ENCODE measurements around the gene COLGALT1.

DNA sequence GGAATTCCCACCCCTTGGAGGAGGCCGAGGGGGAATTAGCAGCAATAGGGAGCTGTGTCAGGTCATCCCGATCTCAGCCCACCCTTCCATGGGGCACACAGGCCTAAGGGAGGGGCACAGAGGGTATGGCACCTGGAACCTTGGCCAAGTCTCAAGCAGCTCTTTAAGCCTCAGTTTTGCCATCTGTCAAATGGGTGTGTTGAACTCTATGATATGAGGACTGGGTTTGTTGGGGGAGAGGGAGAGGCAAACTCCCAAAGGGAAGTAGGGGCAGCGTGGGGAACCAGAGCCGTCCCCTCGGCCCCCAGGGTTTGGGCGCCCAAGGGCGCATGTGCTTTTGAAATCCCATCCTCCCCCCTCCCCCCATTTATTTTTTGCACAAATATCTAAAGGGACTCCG lies 49.7 kb downstream of the COLGALT1 start:
- TF ChIP-seq, protein P1, sequence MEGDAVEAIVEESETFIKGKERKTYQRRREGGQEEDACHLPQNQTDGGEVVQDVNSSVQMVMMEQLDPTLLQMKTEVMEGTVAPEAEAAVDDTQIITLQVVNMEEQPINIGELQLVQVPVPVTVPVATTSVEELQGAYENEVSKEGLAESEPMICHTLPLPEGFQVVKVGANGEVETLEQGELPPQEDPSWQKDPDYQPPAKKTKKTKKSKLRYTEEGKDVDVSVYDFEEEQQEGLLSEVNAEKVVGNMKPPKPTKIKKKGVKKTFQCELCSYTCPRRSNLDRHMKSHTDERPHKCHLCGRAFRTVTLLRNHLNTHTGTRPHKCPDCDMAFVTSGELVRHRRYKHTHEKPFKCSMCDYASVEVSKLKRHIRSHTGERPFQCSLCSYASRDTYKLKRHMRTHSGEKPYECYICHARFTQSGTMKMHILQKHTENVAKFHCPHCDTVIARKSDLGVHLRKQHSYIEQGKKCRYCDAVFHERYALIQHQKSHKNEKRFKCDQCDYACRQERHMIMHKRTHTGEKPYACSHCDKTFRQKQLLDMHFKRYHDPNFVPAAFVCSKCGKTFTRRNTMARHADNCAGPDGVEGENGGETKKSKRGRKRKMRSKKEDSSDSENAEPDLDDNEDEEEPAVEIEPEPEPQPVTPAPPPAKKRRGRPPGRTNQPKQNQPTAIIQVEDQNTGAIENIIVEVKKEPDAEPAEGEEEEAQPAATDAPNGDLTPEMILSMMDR (IDR thresholded peaks at IDR 0.05 in 2 of 3, conservative IDR thresholded peaks at IDR 0.05 in 1 of 3; ENCODE audit: control insufficient read depth in 2 of 3, extremely low read depth in 1 of 3, insufficient read depth in 1 of 3, low read depth in 3 of 3, low read length in 3 of 3), result no peak
- no peak for TF ChIP-seq RFX5 (IDR thresholded peaks at IDR 0.05; ENCODE audit: low read depth, low read length)
- no peak for TF ChIP-seq EGR1 (IDR thresholded peaks at IDR 0.05; ENCODE audit: borderline replicate concordance in 1 of 2, low read depth in 2 of 2, low read length in 2 of 2)
- TF ChIP-seq MXI1 (IDR thresholded peaks at IDR 0.05; ENCODE audit: low read depth, low read length), result no peak
- TF ChIP-seq, protein P2, sequence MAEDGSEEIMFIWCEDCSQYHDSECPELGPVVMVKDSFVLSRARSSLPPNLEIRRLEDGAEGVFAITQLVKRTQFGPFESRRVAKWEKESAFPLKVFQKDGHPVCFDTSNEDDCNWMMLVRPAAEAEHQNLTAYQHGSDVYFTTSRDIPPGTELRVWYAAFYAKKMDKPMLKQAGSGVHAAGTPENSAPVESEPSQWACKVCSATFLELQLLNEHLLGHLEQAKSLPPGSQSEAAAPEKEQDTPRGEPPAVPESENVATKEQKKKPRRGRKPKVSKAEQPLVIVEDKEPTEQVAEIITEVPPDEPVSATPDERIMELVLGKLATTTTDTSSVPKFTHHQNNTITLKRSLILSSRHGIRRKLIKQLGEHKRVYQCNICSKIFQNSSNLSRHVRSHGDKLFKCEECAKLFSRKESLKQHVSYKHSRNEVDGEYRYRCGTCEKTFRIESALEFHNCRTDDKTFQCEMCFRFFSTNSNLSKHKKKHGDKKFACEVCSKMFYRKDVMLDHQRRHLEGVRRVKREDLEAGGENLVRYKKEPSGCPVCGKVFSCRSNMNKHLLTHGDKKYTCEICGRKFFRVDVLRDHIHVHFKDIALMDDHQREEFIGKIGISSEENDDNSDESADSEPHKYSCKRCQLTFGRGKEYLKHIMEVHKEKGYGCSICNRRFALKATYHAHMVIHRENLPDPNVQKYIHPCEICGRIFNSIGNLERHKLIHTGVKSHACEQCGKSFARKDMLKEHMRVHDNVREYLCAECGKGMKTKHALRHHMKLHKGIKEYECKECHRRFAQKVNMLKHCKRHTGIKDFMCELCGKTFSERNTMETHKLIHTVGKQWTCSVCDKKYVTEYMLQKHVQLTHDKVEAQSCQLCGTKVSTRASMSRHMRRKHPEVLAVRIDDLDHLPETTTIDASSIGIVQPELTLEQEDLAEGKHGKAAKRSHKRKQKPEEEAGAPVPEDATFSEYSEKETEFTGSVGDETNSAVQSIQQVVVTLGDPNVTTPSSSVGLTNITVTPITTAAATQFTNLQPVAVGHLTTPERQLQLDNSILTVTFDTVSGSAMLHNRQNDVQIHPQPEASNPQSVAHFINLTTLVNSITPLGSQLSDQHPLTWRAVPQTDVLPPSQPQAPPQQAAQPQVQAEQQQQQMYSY (CRISPR knock-in tag; IDR thresholded peaks at IDR 0.05), result no peak
- TF ChIP-seq ZBED1 (IDR thresholded peaks at IDR 0.05; ENCODE audit: borderline replicate concordance), result no peak
- TF ChIP-seq EZH2 (IDR thresholded peaks at IDR 0.05; ENCODE audit: borderline replicate concordance, control insufficient read depth, low read depth, low read length), result no peak
- no peak for TF ChIP-seq PBX3 (IDR thresholded peaks at IDR 0.05; ENCODE audit: insufficient replicate concordance, low read depth, low read length)
- no peak for TF ChIP-seq SMC3 (IDR thresholded peaks at IDR 0.05; ENCODE audit: borderline replicate concordance, low read length)
- TF ChIP-seq CEBPB (IDR thresholded peaks at IDR 0.05; ENCODE audit: borderline replicate concordance in 1 of 2, low read depth in 2 of 2, low read length in 2 of 2), result no peak
- TF ChIP-seq ZNF217 (IDR thresholded peaks at IDR 0.05), result no peak
- no peak for TF ChIP-seq HDAC2 (IDR thresholded peaks at IDR 0.05)

All from GM12878 (cell line).